ENCODE measurements around the gene PIM3. TPM values are rescaled to one million over a fixed set of nuclear protein-coding genes. Genes with fewer than 3 reads are reported as not detected.

The PIM3 gene
- total RNA-seq, 1 experiment from 2014 or later, result 33.0 TPM

- no peak for DNase-seq (ENCODE audit: extremely low read depth, low read depth)
Measured at GRCh38 chr22:49999063-49999945, 38.7 kb downstream of the PIM3 start.

GRCh38 chr22:49999946-50000586, 39.5 kb downstream of the PIM3 start:
- no peak for DNase-seq (ENCODE audit: extremely low read depth, low read depth)

DNA sequence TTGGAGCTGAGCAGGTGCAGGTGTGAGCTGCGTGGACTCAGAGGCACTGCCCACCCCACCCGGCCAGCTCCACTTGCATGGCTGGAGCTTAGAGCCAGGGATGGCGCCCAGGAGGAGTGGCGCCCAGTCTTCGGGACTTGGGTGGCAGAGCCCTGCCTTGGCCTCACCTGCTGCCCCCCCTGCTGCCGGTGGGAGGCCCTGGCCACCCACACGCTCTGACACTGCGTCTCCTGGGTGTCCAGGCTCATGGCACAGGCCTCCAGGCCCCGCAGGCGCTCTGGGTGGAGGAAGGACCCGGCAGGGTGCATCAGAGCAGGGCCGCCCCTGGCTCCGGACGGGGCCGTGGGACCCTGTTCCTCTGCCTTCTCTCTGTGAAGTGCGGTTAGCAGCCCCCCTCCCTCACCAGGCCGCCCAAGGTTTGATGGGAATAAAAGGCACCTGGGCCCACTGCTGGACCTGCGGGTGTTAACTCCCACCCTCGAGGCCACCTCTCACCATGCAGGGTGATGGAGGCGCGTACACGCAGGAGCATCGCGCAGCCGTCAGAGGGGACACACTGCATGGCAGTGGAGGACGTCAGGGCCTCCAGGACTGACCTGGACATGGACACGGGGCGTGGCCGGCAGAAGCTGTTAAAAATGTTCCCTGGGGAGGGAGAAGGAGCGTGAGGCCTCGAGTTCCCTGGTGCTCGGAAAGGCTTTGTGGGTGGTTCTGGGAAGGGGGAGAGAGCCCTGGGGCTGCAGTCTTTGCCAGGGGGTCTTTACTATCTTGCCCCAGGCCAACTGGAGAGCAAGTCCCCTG, 40.2 kb downstream of the PIM3 start:
- DNase-seq (ENCODE audit: extremely low read depth, low read depth), result no peak

DNA sequence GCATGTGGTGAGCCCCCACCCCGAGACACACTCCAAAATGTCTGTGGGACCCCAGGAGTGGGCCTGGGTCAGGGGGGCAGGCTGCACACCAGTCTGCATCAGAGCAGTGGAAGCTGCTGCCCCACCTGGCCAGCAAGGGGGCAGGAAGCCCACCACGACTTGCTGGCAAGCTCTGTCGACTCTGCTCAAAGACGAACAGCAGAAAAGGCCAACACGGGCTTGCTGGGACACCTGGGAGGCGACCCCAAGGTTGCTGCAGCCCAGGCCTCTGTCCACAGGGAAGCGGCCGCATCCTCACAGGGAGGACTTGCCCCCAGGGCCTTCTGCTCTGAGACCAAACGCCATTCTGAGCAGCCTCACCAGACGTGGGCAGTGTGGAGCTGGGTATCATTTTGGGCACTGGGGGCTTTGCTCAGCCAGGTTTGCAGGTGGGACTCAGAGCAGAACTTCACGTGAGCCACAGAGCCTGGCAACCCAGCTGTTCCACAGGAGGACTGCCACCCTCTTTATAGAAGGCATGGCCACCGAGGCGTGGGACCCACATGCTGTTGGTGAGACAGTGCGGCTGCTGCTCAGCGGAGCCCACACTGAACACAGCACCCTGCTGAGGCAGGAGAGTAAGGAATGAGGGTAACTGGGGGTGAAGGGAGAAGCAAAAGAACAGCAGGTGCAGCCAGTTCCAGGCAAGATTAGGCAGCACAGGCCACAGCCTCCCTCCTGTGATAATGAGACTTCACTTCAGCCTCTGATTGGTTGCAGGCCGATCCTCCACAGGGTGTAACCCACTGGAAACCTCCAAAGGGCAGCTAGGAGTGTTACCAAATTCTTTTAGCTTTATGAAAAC, 41.0 kb downstream of the PIM3 start:
- no peak for DNase-seq (ENCODE audit: extremely low read depth, low read depth)

GRCh38 chr22:50002791-50003190, 42.2 kb downstream of the PIM3 start:
- DNase-seq (ENCODE audit: extremely low read depth, low read depth), result no peak

DNA sequence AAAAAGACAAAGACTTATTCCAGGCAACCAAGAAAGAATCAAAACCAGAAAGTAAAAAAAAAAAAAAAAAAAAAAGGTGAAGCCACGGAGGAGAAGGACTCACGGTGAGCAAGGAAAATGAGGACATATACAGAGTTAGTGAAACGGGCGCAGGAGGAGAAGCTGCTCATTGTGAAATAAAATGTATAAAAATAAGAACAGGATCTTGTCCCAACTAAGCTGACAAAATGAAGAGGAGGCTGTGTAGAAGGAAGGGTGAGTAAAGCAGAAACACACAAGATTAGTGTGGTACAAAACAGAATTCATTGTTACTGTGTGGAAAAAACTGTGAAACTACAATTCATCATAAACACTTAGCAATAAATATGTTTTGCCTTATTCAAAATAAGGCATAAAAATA, 44.3 kb downstream of the PIM3 start:
- no peak for DNase-seq (ENCODE audit: extremely low read depth, low read depth)

GRCh38 chr22:50007057-50007511, 46.5 kb downstream of the PIM3 start:
- DNase-seq (ENCODE audit: extremely low read depth, low read depth), result no peak

DNA sequence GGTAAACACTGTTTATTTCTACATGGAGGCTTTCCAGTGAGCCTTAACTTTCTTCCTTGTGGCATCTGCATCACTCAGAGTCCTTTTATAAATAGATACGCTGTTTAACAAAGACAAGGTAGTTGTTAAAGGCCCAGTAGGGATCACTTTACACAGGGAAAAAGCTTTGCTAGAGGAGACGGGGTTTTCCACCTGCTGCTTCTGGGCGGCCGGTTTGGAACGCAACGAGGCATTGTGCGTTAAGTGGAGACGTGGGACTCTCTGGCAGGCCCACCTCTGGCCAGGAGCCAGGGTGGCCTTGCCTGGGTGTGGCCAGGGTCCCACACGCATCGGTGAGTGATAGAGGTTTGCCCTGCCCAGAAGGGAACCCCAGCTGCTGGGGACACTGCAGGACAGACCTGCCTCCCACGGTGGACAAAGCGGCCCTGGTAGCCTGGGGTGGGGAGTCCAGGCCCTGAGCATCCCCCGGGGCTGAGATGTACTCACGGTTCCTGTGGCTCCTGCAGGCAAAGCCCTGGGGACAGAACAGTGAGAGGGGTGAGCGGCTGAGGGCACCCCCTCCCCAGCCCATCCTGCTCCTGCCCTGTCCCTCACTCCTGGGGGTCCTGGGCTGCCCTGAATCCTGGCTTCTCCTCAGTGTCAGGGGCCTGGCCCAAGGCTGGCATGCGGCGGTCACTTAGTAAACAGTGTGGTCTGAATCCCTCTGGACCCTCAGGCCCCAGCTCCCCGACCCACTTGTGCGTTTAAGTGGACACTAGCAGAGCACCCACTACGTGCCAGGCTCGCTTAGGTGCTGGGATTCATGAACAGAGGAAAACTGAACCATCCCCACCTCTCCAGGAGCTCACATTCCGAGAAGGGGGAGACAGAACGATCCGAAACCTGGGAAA, 47.8 kb downstream of the PIM3 start:
- no peak for DNase-seq (ENCODE audit: extremely low read depth, low read depth)

DNA sequence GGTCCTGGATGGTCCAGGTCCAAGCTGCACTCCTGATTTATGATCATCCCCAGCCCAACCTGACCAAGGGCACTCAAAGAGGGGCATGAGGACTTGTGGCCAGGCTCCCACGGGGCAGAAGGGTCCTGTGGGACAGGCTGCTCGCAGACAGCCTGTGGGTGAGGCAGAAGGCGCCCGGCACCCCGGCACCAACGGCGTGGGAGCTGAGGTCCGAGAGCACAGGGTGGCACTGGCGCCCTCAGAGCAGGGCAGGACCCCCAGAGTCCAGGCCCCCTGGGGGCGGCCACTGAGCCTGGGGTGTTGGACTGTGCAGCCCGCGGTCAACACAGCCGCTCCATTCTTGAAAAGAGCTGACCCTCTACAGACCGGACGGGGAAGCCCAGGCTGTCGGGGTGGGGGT, 48.7 kb downstream of the PIM3 start:
- DNase-seq (ENCODE audit: extremely low read depth, low read depth), result no peak

DNA sequence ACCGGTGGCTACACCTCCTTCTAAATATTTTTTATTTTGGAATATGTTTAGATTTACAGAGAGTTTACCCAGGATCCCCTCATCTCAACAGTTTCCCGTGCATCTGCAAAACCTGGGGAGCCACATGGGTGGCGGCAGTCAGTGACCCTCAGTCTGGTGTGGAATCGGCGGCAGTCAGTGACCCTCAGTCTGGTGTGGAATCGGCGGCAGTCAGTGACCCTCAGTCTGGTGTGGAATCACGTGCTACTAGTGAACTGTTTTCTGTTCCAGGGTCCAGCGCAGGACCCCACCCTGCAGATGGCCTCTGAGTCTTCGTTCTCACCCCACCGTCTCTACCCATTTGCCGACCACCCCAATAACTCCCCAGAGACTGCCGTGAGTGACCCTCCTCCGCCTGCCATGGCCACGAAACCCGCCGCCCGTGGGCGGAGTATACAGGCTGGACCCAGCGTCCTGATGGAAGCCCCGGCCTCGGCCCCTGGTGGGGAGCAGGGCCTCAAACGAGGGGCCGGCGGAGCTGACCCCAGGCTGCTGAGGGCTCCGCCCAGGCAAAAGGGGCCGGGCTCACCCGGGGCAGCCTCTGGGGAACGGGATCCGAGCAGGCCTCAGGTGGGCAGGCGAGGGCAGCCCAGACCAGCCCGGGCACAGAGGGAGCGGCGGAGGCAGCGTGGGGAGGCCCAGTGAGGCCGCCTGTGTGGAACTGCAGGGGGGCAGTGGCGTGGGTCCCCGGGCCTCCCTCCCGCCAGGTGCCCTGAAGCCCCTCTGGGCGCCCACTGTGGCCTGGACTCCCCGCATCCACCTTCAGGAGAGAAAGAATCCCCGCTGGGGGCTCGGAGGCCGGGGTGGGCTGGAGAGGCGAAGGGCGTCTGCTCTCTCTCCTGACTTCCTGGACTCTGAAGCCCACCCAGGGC, 49.4 kb downstream of the PIM3 start:
- DNase-seq (ENCODE audit: extremely low read depth, low read depth), result no peak

DNA sequence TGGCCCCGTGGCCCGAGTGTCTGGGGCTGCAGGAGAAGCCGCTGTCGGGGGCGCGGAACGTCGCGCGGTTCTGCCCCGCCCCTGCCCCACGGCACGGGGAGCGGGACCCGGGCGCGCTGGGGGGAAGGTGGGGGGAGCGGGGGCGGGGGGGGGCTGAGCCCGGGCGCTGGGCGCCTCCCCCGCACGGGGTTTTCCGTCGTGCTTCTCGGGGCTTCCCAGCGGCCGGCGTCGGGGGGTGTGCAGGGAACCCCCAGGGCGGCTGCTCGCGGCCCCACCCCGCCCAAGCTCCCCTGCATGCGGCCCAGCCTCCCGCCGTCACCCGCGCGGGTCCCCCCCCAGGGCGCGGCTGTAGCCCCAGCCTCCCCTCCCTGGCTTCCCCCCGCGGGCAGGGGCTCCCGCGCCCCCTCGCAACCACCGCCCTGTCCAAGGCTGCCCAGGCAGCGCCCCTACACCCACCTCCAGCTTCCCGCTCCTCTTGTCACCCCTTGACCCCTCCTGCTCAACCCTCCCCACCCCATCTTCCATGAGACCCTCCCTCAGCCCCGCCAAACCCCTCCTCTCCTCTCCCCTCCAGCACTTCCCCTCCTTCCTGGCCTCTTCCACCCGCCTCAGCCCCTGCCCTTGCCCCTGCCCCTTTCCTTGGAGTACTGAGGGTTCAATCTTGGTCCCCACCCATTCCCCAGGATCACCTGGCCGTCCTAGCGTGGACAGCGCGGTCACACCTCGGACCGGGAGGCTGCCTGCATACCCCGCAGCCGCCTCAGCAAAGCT, 50.3 kb downstream of the PIM3 start:
- DNase-seq (ENCODE audit: extremely low read depth, low read depth), result no peak

DNA sequence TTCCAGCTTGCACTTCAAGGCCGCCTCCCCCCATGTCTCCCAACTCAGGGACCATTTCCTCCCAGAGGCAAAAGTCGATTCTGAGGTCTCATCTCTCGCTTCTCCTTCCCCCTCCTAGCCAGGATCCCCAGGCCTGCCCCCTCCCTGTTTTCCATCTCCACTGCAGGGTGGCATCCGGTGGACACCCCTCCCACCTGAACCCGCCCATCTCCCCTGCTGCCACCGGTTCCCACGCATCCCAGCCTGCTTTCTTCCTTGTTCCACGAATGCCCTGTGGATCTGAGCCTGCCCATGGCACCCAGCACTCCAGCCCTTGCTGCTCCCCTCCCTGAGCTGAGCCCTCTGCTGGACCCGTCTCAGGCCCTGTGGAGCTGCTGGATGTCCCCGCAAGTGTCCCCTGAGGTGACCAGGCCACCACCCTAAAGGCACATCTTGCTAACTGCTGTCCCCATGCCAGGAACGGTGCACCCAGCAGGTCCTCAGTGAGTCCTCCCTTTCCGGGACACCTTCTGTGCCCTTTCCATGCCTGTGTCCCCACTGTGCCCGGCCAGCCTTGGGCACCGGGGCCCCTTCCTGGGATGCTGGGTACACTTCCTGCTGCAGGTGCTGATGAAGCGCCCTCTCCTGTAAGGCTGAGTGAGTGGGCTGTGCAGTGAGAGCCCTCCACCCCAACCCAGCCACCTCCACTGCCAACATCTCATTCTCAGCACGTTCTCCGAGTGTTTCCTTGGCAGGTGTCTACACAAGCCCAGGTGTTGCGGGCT, 51.1 kb downstream of the PIM3 start:
- no peak for DNase-seq (ENCODE audit: extremely low read depth, low read depth)

DNA sequence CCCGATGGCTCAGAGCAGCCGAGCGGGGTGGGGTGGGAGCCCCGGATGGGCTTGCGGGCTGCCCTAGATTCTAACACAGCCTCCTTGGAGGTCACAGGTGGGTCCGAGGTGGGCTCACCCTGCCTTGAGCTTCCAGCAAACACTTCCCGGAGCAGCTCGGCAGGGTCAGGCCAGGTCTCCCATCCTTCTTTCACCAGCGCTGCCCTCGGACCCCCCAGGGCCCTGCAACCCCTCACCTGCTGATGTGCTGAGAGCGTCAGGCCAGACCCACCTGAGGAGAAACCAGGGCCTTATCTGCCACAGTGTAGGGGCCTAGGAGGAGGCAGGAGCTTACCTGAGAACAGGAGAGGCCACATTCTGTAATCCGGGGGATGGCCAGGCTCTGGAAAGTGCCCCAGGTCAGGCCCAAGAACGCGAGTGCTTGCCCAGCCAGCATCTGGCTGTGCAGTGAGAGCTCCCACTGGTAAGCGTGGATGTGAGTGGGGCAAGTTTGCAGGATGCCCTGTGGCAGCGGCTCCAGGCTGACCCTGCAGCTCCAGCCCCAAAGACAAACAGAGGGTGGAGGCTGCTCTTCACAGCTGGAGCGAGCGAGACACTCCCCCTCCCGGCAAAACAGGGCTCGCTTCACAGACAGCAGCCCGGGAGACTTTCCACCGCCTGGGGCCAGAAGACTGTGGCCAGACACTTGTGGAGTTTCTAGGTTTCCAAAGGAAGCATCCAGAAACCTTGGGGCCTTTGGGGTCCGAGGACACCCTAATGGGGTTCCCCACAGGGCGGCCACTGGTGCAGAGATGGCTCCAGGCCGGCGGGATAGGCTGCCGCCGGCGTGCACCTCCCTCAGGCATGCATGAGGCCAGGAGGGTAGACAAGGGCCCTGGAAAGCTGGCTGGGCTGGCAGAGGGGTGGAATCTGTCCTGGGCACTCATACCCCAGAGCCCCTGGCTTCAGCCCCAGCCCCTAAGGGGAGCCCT, 51.9 kb downstream of the PIM3 start, which contains the start of gene IL17REL:
TSS of gene IL17REL (minus strand) at position 555 of the 971 bp plus-strand sequence. CDS start at position 436, 119 bp downstream.
- DNase-seq (ENCODE audit: extremely low read depth, low read depth), result no peak
